ENCODE results near the gene AKR1B15.
"Not testable (repeated sequence)": the region's sequence is repeated elsewhere in the genome, so short reads cannot be mapped to it uniquely, and the experiment has no call there.

DNA sequence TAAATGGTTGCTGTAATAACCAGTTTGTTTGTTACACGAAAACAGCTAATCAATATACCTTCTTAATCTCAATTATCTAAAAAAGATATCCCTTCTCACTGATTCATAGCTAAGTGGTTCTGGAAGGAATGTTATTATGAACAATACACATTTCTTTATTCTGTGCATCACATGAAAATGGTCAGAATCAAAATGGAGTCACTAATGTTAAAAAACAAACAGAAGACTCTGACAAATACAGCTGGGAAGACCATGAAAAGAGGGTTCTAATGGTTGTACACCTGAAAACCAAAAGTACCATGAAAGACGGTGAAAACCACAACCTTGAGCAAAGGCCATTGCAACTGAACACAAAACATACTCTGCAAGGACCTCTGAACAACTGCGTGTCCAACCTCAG is 23.5 kb upstream of the AKR1B15 start:
- TF ChIP-seq TAF1 (IDR thresholded peaks at IDR 0.05; ENCODE audit: borderline replicate concordance, low read depth, low read length); POLR2A (IDR thresholded peaks at IDR 0.05; ENCODE audit: low read depth, low read length); POLR2AphosphoS5 (IDR thresholded peaks at IDR 0.05; ENCODE audit: low read depth, low read length): not testable (repeated sequence)

Measured in GM12892 (cell line).